ENCODE results near the gene MAP3K5.
A peak's percentile ranks its signal among the peaks of the same experiment; 100 is the strongest.

DNA sequence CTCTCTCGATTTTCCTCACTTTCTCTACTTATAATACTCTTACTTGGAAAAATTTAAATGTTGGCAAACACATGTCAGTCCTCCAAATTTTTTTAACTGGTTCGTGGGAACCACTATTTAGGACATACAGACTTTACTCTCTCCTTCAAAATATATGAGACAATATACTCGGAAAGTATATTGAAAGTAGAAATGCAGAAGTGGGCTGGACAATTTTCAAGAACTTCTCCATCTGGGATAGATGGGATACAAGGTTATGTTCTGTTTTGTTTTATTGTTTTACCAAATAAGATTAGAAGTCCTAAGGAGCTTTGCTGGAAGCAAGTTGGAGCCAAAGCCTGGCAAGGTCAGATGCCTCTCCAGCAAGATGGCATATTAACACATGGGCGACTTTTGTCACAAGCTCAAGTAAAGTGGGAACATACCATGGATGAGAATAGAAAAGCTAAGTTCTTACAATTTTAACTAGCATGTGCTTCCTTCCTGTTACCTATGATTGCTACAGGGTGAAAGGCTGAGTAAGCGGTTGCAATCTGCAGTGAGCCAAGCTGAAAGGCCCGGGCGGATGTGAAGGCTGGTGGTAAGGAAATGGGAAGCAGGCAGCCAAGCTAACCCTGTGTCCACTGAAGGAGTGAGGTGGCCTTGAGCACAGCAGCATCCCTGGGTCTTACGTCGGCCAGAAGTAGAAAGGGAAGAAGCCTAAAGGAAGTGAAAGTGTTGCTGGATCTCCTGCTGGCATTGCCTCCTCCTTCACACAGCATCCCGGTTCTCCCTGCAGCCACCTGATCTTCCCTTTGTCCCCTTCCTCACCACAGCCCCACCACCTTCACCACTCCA lies 7.1 kb downstream of the MAP3K5 start:
- TF ChIP-seq POLR2AphosphoS5 (IDR thresholded peaks at IDR 0.05; ENCODE audit: low read depth, low read length), result no peak
- no peak for TF ChIP-seq POLR2A (IDR thresholded peaks at IDR 0.05; ENCODE audit: low read depth, low read length)
- TF ChIP-seq TAF1 (IDR thresholded peaks at IDR 0.05; ENCODE audit: low read depth, low read length), result no peak
- peak; percentile 78 for TF ChIP-seq SPI1 (IDR thresholded peaks at IDR 0.05; ENCODE audit: low read depth, low read length)
- no peak for TF ChIP-seq POU2F2 (IDR thresholded peaks at IDR 0.05; ENCODE audit: low read depth, low read length)
- no peak for TF ChIP-seq PAX5 (IDR thresholded peaks at IDR 0.05; ENCODE audit: insufficient read depth, low read length, severe bottlenecking)
